GM19035 (cell line): ENCODE results near the gene ZNF280B.
"Not testable (repeated sequence)": the region's sequence is repeated elsewhere in the genome, so short reads cannot be mapped to it uniquely, and the experiment has no call there.

Source experiments
- ATAC-seq: cut with Tn5 transposase; IDR thresholded peaks from one replicate; pipeline ENCODE4 v1.9.1; 2021; ENCODE audit not compliant: unreplicated experiment

Gene ZNF280B

GRCh38 chr22:22465094-22465602 is 43.4 kb downstream of the ZNF280B start:
- no peak for ATAC-seq

- ATAC-seq = no peak
Measured at GRCh38 chr22:22464541-22465054, 43.9 kb downstream of the ZNF280B start.

GRCh38 chr22:22463855-22464540 is 44.5 kb downstream of the ZNF280B start:
- no peak for ATAC-seq

GRCh38 chr22:22462813-22463567 is 45.6 kb downstream of the ZNF280B start:
- ATAC-seq = no peak

GRCh38 chr22:22461583-22461982 is 47.0 kb downstream of the ZNF280B start:
- ATAC-seq = no peak

- ATAC-seq = no peak
Measured at GRCh38 chr22:22461111-22461510, 47.4 kb downstream of the ZNF280B start.

- no peak for ATAC-seq
Measured at GRCh38 chr22:22460635-22461034, 47.9 kb downstream of the ZNF280B start.

GRCh38 chr22:22460060-22460459 is 48.5 kb downstream of the ZNF280B start:
- no peak for ATAC-seq

GRCh38 chr22:22458896-22459588 is 49.5 kb downstream of the ZNF280B start:
- no peak for ATAC-seq

- no peak for ATAC-seq
Measured at GRCh38 chr22:22458387-22458786, 50.2 kb downstream of the ZNF280B start.

- ATAC-seq = no peak
Measured at GRCh38 chr22:22454997-22455396, 53.5 kb downstream of the ZNF280B start.

- ATAC-seq = no peak
Measured at GRCh38 chr22:22452996-22453686, 55.4 kb downstream of the ZNF280B start.

GRCh38 chr22:22452211-22452610 is 56.3 kb downstream of the ZNF280B start:
- ATAC-seq = no peak

- peak; percentile 87 for ATAC-seq
Measured at GRCh38 chr22:22450343-22450839, 58.2 kb downstream of the ZNF280B start.

GRCh38 chr22:22449819-22450218 is 58.7 kb downstream of the ZNF280B start:
- no peak for ATAC-seq

- ATAC-seq = no peak
Measured at GRCh38 chr22:22446517-22446916, 62.0 kb downstream of the ZNF280B start.

- ATAC-seq = not testable (repeated sequence)
Measured at GRCh38 chr22:22444007-22444589, 64.4 kb downstream of the ZNF280B start.

- no peak for ATAC-seq
Measured at GRCh38 chr22:22442928-22443709, 65.4 kb downstream of the ZNF280B start.

GRCh38 chr22:22441626-22442025 is 66.9 kb downstream of the ZNF280B start:
- not testable (repeated sequence) for ATAC-seq
